NCI-H1048 (cell line): ENCODE measurements around the gene OBI1.
"Not testable (repeated sequence)": the region's sequence is repeated elsewhere in the genome, so short reads cannot be mapped to it uniquely, and the experiment has no call there.

Source experiments
- DNase-seq: peaks from one replicate; lab custom pipeline; 2025; lab: John Stamatoyannopoulos, UW

The OBI1 gene

GRCh38 chr13:78649997-78650716, 8.8 kb downstream of the OBI1 start:
- no peak for DNase-seq

- not testable (repeated sequence) for DNase-seq
Observed at GRCh38 chr13:78647109-78647678, 11.8 kb downstream of the OBI1 start.

GRCh38 chr13:78638216-78638615, 20.7 kb downstream of the OBI1 start:
- DNase-seq: no peak

GRCh38 chr13:78636495-78636894, 22.5 kb downstream of the OBI1 start:
- DNase-seq: no peak

GRCh38 chr13:78632996-78633395, 26.0 kb downstream of the OBI1 start:
- no peak for DNase-seq

GRCh38 chr13:78631077-78631476, 27.9 kb downstream of the OBI1 start:
- DNase-seq: no peak

GRCh38 chr13:78630511-78630910, 28.4 kb downstream of the OBI1 start:
- no peak for DNase-seq

- no peak for DNase-seq
Observed at GRCh38 chr13:78625384-78625783, 33.6 kb downstream of the OBI1 start.

- no peak for DNase-seq
Observed at GRCh38 chr13:78623132-78623531, 35.8 kb downstream of the OBI1 start.

GRCh38 chr13:78620936-78621470, 38.0 kb downstream of the OBI1 start:
- no peak for DNase-seq

- no peak for DNase-seq
Observed at GRCh38 chr13:78618411-78618810, 40.5 kb downstream of the OBI1 start.

- DNase-seq: no peak
Observed at GRCh38 chr13:78611040-78611439, 47.9 kb downstream of the OBI1 start.

- no peak for DNase-seq
Observed at GRCh38 chr13:78610381-78610883, 48.5 kb downstream of the OBI1 start.

GRCh38 chr13:78609464-78610205, 49.3 kb downstream of the OBI1 start:
- no peak for DNase-seq

- no peak for DNase-seq
Observed at GRCh38 chr13:78608688-78609463, 50.1 kb downstream of the OBI1 start.

GRCh38 chr13:78608252-78608687, 50.7 kb downstream of the OBI1 start:
- DNase-seq: no peak

GRCh38 chr13:78607409-78608251, 51.3 kb downstream of the OBI1 start:
- DNase-seq: no peak

GRCh38 chr13:78606471-78607408, 52.2 kb downstream of the OBI1 start:
- DNase-seq: no peak

GRCh38 chr13:78604782-78605611, 54.0 kb downstream of the OBI1 start:
- DNase-seq: no peak
